Motor neuron (in vitro differentiated cells): ENCODE results near the gene LAMTOR1. TPM values are rescaled to one million over a fixed set of nuclear protein-coding genes. Genes with fewer than 3 reads are reported as not detected.
A peak's percentile ranks its signal among the peaks of the same experiment; 100 is the strongest.
"Not testable (repeated sequence)": the region's sequence is repeated elsewhere in the genome, so short reads cannot be mapped to it uniquely, and the experiment has no call there.

Experiments used
- ATAC-seq, 8 experiments: fragments of 200-7000 bp; cut with Tn5 transposase; replicated peaks in 6 of 8; 2 replicates each; pipeline ENCODE4 v1.8.0; 2021; ENCODE audit warnings: mild to moderate bottlenecking in 8 of 8, moderate library complexity in 8 of 8
- H3K27ac ChIP-seq, 2 donors: fragments of 250-450 bp; sonication (Bioruptor Pico); 2 replicates each; pipeline ENCODE4 v1.9.0; 2021; ENCODE audit warnings: antibody characterized with exemption in 2 of 2, mild to moderate bottlenecking in 2 of 2, moderate library complexity in 1 of 2
- H3K4me1 ChIP-seq, 2 donors: fragments of 250-450 bp; sonication (Bioruptor Pico); replicated peaks in 1 of 2; 2 replicates each; pipeline ENCODE4 v1.6.1; 2021; ENCODE audit warnings: antibody characterized with exemption in 2 of 2, mild to moderate bottlenecking in 2 of 2, moderate library complexity in 1 of 2
- H3K4me3 ChIP-seq, 5 donors: fragments of 250-450 bp; sonication (Bioruptor Pico); 2 replicates each; pipeline ENCODE4 v1.9.0; 2021; ENCODE audit warnings: antibody characterized with exemption in 5 of 5, mild to moderate bottlenecking in 5 of 5, moderate library complexity in 4 of 5
- WGBS, 10 experiments: fragments of 450-650 bp; shearing (Covaris generic); methylation state at CpG; one replicate each; pipeline ENCODE4 v1.0.0; 2022; 5-methylcytosine and 5-hydroxymethylcytosine counted together
- in situ Hi-C, 9 experiments: fragments of 400-800 bp; cut with MboI; loops; one replicate each; pipeline ENCODE4 v1.15.0; 2021; ENCODE audit warnings: low sequenced_read_pairs in 9 of 9, low pct_unique_long_range_greater_than_20kb in 2 of 9; ENCODE audit not compliant: unreplicated experiment in 9 of 9
- total RNA-seq, 8 experiments: library from RNA; unstranded; fragments of 300-600 nt; gene quantifications; 2 replicates each; pipeline versions ENCODE4 v1.2.3 to v1.2.4, GENCODE V29; 2022

LAMTOR1 gene
- total RNA-seq, 8 experiments from 2014 or later, result 49.3 to 120 (median 67.8) TPM

DNA sequence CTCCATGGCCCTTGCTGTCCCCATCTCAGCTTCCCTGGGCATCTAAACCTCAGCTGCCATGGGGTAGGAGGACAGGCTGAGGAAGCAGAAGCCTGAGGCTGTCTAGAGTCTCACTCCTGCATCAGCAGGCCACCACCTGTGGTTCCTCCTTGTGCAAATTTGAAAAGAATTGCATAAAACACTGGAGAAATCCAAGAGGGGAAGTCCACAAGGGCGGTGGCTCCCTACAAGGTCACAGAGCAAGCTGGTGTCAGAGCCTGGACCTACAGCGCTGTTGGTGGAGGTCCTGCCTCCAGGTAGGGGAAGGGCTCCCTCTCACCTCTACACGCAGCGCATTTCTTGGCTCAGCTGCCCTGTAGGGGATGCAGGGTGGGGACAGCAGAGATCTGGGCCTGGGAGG, 32.4 kb upstream of the LAMTOR1 start, which contains the start of gene FOLR3:
FOLR3 (plus strand) TSS at position 253 of the 400 bp plus-strand sequence. CDS start 228 bp downstream, outside the sequence.
- WGBS, 10 experiments, result 100% methylated on average over 1 of the region's 4 CpGs; no CpG with 5 or more reads in 9 of the 10 experiments
- in situ Hi-C loops, H3K27ac ChIP-seq, H3K4me1 ChIP-seq, H3K4me3 ChIP-seq: not testable (repeated sequence)
- peak in 3 of 8 experiments; percentile 63 to 89 (median 77) for ATAC-seq

DNA sequence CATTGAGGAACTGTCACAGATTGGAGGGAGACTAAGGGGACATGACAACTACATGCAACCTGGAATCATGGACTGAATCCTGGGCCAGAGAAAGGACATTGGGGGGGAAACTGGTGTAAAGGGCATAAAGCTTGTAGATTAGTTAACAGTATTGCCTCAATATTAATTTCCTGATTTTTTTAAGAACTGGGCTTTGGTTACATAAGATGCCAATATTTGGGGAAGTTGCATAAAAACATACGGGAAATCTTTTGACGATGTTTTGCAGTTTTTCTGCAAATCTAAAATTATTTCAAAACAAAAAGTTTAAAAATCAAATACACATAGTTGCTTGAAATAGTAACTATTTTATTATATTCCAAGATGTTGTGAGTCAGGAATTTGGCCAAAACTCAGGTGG, 29.5 kb upstream of the LAMTOR1 start:
- Histone ChIP-seq H3K4me1 (no peaks in the 10 kb centered on the region), H3K4me3 (no peak overlapping the region), H3K27ac (no peak overlapping the region)
- no peak for ATAC-seq
- in situ Hi-C loops, result no loop called here
- 80 to 100% (median 90%) methylated on average over 1 to 2 of the region's 2 CpGs; no CpG with 5 or more reads in 4 of the 10 experiments for WGBS, 10 experiments

GRCh38 chr11:72129381-72129780, 26.3 kb upstream of the LAMTOR1 start:
- in situ Hi-C loops, result no loop called here
- ATAC-seq, result no peak
- no peak overlapping the region for H3K27ac ChIP-seq
- 20 to 94% (median 72%) methylated on average over 1 to 3 of the region's 3 CpGs; no CpG with 5 or more reads in 1 of the 10 experiments for WGBS, 10 experiments
- H3K4me1 ChIP-seq, result no peaks in the 10 kb centered on the region
- no peak overlapping the region for H3K4me3 ChIP-seq

GRCh38 chr11:72127923-72128322, 24.8 kb upstream of the LAMTOR1 start:
- H3K4me3 ChIP-seq, result no peak overlapping the region
- WGBS, 10 experiments, result 25 to 89% (median 50%) methylated on average over 1 to 2 of the region's 2 CpGs; no CpG with 5 or more reads in 1 of the 10 experiments
- ATAC-seq, result no peak
- in situ Hi-C loops, result no loop called here
- H3K4me1 ChIP-seq, result no peaks in the 10 kb centered on the region
- H3K27ac ChIP-seq, result no peak overlapping the region

DNA sequence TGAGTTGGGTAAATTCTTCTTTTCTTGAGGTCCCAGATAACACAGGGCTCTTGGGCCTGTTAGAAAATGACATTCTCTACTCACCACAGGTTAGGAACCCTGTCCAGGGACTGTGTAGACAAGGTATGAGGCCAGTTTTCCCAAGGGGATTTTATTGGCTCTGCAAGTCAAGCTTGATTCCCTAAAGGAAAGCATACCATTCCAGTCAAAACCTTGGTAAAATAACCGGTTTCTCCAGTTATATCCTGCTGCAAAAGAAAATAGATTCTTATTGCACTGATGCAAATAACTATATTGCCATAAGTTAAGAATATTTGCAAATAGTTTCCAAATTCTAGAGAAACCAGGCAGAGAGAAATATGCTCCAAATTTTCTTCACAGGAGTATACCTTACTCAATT, 22.9 kb upstream of the LAMTOR1 start:
- Histone ChIP-seq H3K27ac (no peak overlapping the region), H3K4me1 (no peaks in the 10 kb centered on the region), H3K4me3 (no peak overlapping the region)
- in situ Hi-C loops, result no loop called here
- 0 to 80% (median 33%) methylated on average over 1 of the region's 1 CpG; no CpG with 5 or more reads in 3 of the 10 experiments for WGBS, 10 experiments
- no peak for ATAC-seq

- ATAC-seq, result no peak
- in situ Hi-C loops, result no loop called here
- Histone ChIP-seq H3K27ac (no peak overlapping the region), H3K4me3 (no peak overlapping the region), H3K4me1 (peaks cover under 1 to 2% of the 10 kb centered on the region in 2 donors)
- 80% methylated on average over 1 to 2 of the region's 6 CpGs; no CpG with 5 or more reads in 8 of the 10 experiments for WGBS, 10 experiments
These were observed 20.9 kb upstream of the LAMTOR1 start for GRCh38 chr11:72124046-72124445.

- 0 to 90% (median 55%) methylated on average over 1 to 3 of the region's 3 CpGs; no CpG with 5 or more reads in 4 of the 10 experiments for WGBS, 10 experiments
- Histone ChIP-seq H3K27ac (no peak overlapping the region), H3K4me3 (no peak overlapping the region), H3K4me1 (peaks cover 9 to 11% of the 10 kb centered on the region in 2 donors)
- in situ Hi-C loops, result no loop called here
- ATAC-seq, result no peak
These were observed 20.1 kb upstream of the LAMTOR1 start for GRCh38 chr11:72123117-72123653.

DNA sequence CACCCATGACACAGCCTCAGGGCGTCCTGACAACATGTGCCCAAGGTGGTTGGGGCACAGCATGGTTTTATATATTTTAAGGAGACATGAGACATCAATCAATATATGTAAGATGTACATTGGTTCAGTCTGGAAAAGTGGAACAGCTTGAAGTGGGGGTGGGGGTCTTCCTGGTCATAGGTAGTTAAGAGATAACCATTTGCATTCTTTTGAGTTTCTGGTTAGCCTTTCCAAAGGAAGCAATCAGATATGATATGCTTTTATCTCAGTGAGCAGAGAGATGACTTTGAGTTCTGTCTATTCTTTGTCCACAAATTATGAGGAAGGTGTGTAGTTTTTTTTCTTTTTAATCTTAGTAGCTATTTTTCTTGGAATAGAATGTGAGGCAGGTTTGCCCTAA, 19.5 kb upstream of the LAMTOR1 start:
- WGBS, 10 experiments, result 17 to 71% (median 60%) methylated on average over 1 of the region's 1 CpG; no CpG with 5 or more reads in 4 of the 10 experiments
- H3K4me3 ChIP-seq, result no peak overlapping the region
- H3K4me1 ChIP-seq, result peaks cover 15 to 17% of the 10 kb centered on the region in 2 donors
- in situ Hi-C loops, result no loop called here
- H3K27ac ChIP-seq, result no peak overlapping the region
- ATAC-seq, result no peak

DNA sequence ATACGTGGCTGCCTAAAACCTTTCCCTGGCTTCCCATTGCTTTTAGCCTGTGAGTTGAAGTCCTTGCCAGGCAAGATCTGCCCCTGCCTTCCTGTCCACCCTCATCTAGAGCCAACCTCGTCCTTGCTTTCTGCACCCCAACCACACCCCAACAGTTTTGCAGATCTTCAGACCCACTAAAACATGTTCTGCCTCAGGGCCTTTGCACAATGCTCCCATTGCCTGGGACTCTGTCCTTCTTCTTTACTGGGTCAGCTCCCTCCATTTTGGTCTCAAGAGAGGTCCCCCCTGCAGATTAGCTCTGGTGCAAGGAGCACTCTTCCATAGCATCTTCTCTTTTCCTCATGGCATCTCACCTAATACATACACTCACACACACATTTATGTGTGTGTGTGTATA, 17.8 kb upstream of the LAMTOR1 start:
- no peak for ATAC-seq
- Histone ChIP-seq H3K27ac (no peak overlapping the region), H3K4me3 (no peak overlapping the region), H3K4me1 (peaks cover 16 to 18% of the 10 kb centered on the region in 2 donors)
- in situ Hi-C loops, result no loop called here
- WGBS, 10 experiments, result 50 to 100% (median 100%) methylated on average over 1 to 2 of the region's 2 CpGs; no CpG with 5 or more reads in 5 of the 10 experiments

DNA sequence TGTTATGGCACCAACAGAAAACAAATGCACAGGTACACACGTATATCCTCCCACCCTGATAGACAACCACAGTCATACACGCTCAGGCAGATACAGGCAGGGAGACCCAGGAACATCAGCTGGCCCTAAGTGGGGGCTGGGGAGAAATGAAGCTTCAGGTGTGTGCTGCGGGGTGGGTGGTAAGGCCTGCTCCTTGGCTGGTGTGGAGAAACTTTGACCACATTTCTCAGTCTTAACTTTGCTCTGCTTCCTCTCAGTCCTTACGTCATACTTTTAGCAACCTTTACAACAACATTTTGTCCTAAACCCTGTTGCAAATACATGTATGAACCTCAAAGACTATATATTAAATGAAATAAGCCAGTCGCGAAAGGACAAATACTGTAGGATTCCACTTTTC, 16.1 kb upstream of the LAMTOR1 start:
- in situ Hi-C loops, result no loop called here
- peak in 4 of 8 experiments; percentile 13 to 28 (median 16) for ATAC-seq
- WGBS, 10 experiments, result 30 to 100% (median 89%) methylated on average over 1 to 5 of the region's 6 CpGs; no CpG with 5 or more reads in 1 of the 10 experiments
- peaks cover 16 to 18% of the 10 kb centered on the region in 2 donors for H3K4me1 ChIP-seq
- no peak overlapping the region for H3K4me3 ChIP-seq
- peak overlapping the region in 1 of 2 donors; percentile 12 for H3K27ac ChIP-seq

GRCh38 chr11:72116019-72116755, 13.1 kb upstream of the LAMTOR1 start:
- ATAC-seq, result no peak
- 63 to 100% (median 89%) methylated on average over 1 to 6 of the region's 6 CpGs; no CpG with 5 or more reads in 1 of the 10 experiments for WGBS, 10 experiments
- no peak overlapping the region for H3K27ac ChIP-seq

DNA sequence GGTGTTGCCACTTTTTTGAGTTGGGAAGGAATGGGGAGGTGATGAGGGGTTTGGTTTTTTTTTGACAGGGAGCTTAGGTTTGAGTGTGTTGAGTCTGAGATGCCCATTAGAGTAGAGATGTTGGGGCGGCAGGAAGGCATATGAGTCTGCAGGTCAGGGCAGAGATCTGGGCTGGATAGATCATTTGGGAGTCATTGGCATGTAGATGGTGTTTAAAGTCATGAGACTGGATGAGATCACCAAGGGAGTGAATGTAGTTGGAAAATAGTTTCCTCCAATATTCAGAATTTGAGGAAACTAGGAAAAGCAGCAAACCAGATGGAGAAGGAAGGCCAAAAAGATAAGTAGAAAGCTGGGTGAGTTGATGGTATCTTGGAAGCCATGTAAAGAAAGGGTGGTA, 11.5 kb upstream of the LAMTOR1 start:
- H3K27ac ChIP-seq, result no peak overlapping the region
- H3K4me3 ChIP-seq, result no peak overlapping the region
- peak in 1 of 8 experiments; percentile 0 for ATAC-seq
- in situ Hi-C loops, result no loop called here
- WGBS, 10 experiments, result 29 to 100% (median 80%) methylated on average over 1 of the region's 1 CpG; no CpG with 5 or more reads in 6 of the 10 experiments
- peaks cover 21 to 26% of the 10 kb centered on the region in 2 donors for H3K4me1 ChIP-seq

More at GRCh38 chr11:72116019-72116755, 13.1 kb upstream of the LAMTOR1 start:
- H3K4me3 ChIP-seq, result no peak overlapping the region
- in situ Hi-C loops, result no loop called here
- peaks cover 21 to 26% of the 10 kb centered on the region in 2 donors for H3K4me1 ChIP-seq
